Measurements from ENCODE around the gene SCN1B. TPM values are rescaled to one million over a fixed set of nuclear protein-coding genes. Genes with fewer than 3 reads are reported as not detected.

Gene SCN1B
- polyA plus RNA-seq, 1 donor from 2014 or later = 1.5 TPM

- Histone ChIP-seq H3F3A (ENCODE audit: insufficient read depth, low read length, poor library complexity, severe bottlenecking) (no peaks in the 10 kb centered on the region), H3K4me3 (ENCODE audit: low read length) (no peak overlapping the region), H4K20me1 (ENCODE audit: insufficient read depth) (no peaks in the 10 kb centered on the region), H3K9me2 (ENCODE audit: insufficient read depth, low read length) (no peaks in the 10 kb centered on the region), H3K79me2 (replicated peaks; ENCODE audit: insufficient read depth, low read length) (no peaks in the 10 kb centered on the region), H2AFZ (ENCODE audit: low read depth, low read length) (no peak overlapping the region), H3K9ac (ENCODE audit: low read length) (no peak overlapping the region), H3K36me3 (ENCODE audit: insufficient read depth, low read length) (no peaks in the 10 kb centered on the region), H3K27ac (ENCODE audit: low read length) (no peak overlapping the region), H3K4me2 (ENCODE audit: low read length) (no peak overlapping the region), H3K27me3 (ENCODE audit: insufficient read depth, low read depth, low read length) (no peaks in the 10 kb centered on the region), H3K9me3 (ENCODE audit: low read length) (no peaks in the 10 kb centered on the region)
- TF ChIP-seq TAF1 (IDR thresholded peaks at IDR 0.05; ENCODE audit: low read depth) (no peak), EZH2 (IDR thresholded peaks at IDR 0.05; ENCODE audit: borderline replicate concordance, insufficient read depth, low read length, poor library complexity, severe bottlenecking) (no peak), RAD21 (conservative IDR thresholded peaks at IDR 0.05) (no peak), POLR2AphosphoS5 (IDR thresholded peaks at IDR 0.05) (no peak), SMC3 (conservative IDR thresholded peaks at IDR 0.05; ENCODE audit: poor library complexity) (no peak), CTCF (IDR thresholded peaks at IDR 0.05; ENCODE audit: poor library complexity, severe bottlenecking) (no peak), MXI1 (conservative IDR thresholded peaks at IDR 0.05; ENCODE audit: poor library complexity, severe bottlenecking) (no peak), EP300 (conservative IDR thresholded peaks at IDR 0.05; ENCODE audit: poor library complexity, severe bottlenecking) (no peak)
Measured at GRCh38 chr19:35069696-35070095, 39.4 kb downstream of the SCN1B start.

- H2AFZ ChIP-seq (ENCODE audit: low read depth, low read length) = no peak overlapping the region
Measured at GRCh38 chr19:35070471-35070870, 40.2 kb downstream of the SCN1B start.

More at GRCh38 chr19:35070471-35070870, 40.2 kb downstream of the SCN1B start:
- no peaks in the 10 kb centered on the region for H3F3A ChIP-seq (ENCODE audit: insufficient read depth, low read length, poor library complexity, severe bottlenecking)
- H3K79me2 ChIP-seq (replicated peaks; ENCODE audit: insufficient read depth, low read length) = no peaks in the 10 kb centered on the region
- TF ChIP-seq MXI1 (conservative IDR thresholded peaks at IDR 0.05; ENCODE audit: poor library complexity, severe bottlenecking) (no peak), EZH2 (IDR thresholded peaks at IDR 0.05; ENCODE audit: borderline replicate concordance, insufficient read depth, low read length, poor library complexity, severe bottlenecking) (no peak), REST (IDR thresholded peaks at IDR 0.05; ENCODE audit: borderline replicate concordance) (no peak), POLR2AphosphoS5 (IDR thresholded peaks at IDR 0.05) (no peak), EP300 (conservative IDR thresholded peaks at IDR 0.05; ENCODE audit: poor library complexity, severe bottlenecking) (no peak)
- H3K4me3 ChIP-seq (ENCODE audit: low read length) = no peak overlapping the region
- H3K9ac ChIP-seq (ENCODE audit: low read length) = no peak overlapping the region
- no peaks in the 10 kb centered on the region for H3K9me2 ChIP-seq (ENCODE audit: insufficient read depth, low read length)
- no peak overlapping the region for H3K4me2 ChIP-seq (ENCODE audit: low read length)
- no peaks in the 10 kb centered on the region for H3K27me3 ChIP-seq (ENCODE audit: insufficient read depth, low read depth, low read length)
- H3K9me3 ChIP-seq (ENCODE audit: low read length) = no peaks in the 10 kb centered on the region
- no peak overlapping the region for H3K27ac ChIP-seq (ENCODE audit: low read length)
- no peaks in the 10 kb centered on the region for H3K36me3 ChIP-seq (ENCODE audit: insufficient read depth, low read length)
- no peaks in the 10 kb centered on the region for H4K20me1 ChIP-seq (ENCODE audit: insufficient read depth)

Measured in neural cell (in vitro differentiated cells).